ENCODE measurements around the gene TPCN2. TPM values are rescaled to one million over a fixed set of nuclear protein-coding genes. Genes with fewer than 3 reads are reported as not detected.

Gene TPCN2
- total RNA-seq, 4 donors from 2014 or later, result 12.2 to 30.7 (median 17.6) TPM

DNA sequence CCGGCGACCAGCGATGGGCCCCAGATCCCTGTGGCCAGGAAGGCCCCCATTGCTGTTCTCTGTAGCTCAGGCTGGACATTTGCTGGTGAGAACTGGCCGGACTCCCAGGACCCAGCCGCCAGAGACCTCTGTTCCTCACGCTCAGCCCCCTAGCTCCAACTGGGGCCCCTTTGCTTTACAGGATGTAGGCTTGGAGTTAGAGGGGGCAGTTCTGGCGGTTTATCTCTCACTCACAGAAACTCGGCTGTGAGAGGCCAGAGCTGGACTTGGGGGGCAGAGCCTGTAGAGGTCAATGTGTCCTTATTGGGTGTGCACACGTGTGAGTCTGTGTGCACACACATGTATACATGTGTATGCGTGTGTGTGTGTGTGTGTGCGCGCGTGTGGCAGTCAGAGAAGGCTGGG is 107.5 kb downstream of the TPCN2 start:
- no peak for TF ChIP-seq CTCF (IDR thresholded peaks at IDR 0.05; ENCODE audit: low read depth)

- TF ChIP-seq CTCF (IDR thresholded peaks at IDR 0.05; ENCODE audit: low read depth), result no peak
Observed at GRCh38 chr11:69156673-69157155, 108.0 kb downstream of the TPCN2 start.

DNA sequence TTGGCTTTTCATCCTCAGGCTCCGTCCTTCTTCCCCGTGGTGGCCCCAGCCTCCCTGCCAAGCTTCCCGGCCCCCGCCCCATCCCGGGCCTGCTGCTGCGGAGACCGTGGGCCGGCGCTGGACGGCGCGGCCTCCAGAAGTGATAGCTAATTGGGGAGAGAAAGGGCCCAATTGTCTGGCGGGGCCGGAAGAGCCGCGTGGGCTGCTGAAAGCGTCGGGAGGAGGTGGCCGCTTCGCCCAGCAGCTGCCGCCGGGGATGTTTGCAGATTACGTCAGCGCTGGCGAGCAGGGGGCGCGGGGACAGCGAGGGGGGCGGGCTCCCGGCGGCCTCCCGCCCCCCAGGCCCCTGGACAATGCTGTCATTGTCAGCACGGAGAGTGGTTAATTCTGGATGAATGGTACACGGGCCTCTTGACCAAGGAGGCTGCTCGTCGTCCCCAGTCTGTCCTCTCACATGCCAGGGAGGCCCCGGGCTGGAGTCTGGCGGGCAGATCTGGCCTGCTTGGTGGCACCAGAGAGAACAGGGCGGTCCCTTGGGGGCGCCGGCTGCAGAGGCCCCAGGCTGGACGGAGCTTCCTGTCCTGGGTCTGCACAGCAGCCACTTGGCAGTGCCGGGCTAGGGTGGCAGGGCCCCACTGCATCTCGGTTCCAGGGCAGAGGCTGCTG is 108.6 kb downstream of the TPCN2 start:
- no peak for TF ChIP-seq CTCF (IDR thresholded peaks at IDR 0.05; ENCODE audit: low read depth)

DNA sequence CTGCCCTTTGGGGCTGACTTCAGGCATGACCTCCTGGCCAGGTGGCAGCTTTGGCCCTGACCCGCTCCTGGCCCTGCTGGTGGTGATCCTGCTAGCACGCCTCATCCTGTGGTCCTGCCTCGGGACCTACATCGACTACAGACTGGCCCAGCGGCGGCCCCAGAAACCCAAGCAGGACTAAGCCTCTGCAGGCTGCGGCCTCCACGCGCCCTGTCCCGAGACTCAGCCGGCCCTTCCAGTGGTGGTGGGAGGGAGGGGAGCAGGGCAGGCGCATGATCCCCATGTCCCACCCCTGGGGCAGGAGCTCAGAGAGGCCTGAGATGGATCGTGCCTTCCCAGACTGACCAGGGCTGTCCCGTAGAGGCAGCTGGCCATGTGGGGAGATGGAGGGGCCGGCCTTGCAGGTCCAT is 109.1 kb downstream of the TPCN2 start:
- no peak for TF ChIP-seq CTCF (IDR thresholded peaks at IDR 0.05; ENCODE audit: low read depth)

DNA sequence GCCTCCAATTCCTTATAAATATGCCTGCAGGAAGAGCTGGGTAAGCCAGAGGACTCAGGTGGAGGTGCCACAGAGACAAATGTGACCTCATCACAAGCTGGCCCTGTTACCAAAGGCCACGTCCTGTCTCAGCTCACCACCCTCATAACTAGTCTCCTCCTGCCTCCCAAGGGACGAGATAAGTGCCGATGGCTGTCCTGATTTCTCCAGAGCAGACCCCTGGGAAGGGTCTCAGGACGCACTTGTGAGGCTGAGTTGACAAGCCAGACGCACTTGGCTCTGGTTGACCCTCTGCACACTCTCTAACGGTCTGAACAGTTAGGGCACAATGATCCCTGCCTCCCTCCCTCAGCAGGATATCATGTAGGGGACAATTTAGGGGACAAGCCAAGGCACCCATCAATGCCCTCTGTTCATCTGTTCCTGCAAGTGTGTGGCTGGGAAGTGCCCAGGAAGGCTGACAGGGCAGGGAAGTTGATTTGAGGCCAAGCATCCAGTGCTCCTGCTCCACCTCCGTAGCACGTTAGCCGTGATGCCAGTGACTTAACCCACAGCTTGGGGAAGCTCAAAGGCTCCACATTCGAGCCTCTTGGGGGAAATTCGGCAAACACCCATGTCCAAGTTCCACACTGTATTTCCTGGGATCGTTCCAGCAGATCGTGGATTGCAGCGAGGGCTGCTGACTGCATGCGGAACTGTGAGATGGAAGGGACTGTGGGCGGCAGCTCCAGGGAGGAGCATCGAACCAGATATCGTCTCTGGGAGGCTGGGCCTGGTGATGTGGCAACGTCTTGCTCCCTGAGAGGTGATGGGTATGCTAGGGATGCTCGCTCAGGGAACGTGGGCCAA is 109.8 kb downstream of the TPCN2 start:
- no peak for TF ChIP-seq CTCF (IDR thresholded peaks at IDR 0.05; ENCODE audit: low read depth)

- no peak for TF ChIP-seq CTCF (IDR thresholded peaks at IDR 0.05; ENCODE audit: low read depth)
Observed at GRCh38 chr11:69159150-69159852, 110.6 kb downstream of the TPCN2 start.
